Activated T-cell treated with anti-CD3 and anti-CD28 coated beads for 4 hours (primary cell): ENCODE measurements around the gene SBNO2.

Experiments
- DNase-seq: peaks from one replicate; pipeline ENCODE4 v3.0.0-alpha.2; 2020

SBNO2 gene

GRCh38 chr19:1153891-1154730 is 20.0 kb downstream of the SBNO2 start:
- no peak for DNase-seq

- DNase-seq = no peak
Measured at GRCh38 chr19:1151917-1152587, 22.0 kb downstream of the SBNO2 start.

- no peak for DNase-seq
Measured at GRCh38 chr19:1151037-1151724, 22.9 kb downstream of the SBNO2 start.

GRCh38 chr19:1150333-1151036 is 23.6 kb downstream of the SBNO2 start:
- no peak for DNase-seq

- no peak for DNase-seq
Measured at GRCh38 chr19:1149259-1150045, 24.6 kb downstream of the SBNO2 start.

GRCh38 chr19:1147934-1148549 is 26.0 kb downstream of the SBNO2 start:
- DNase-seq = no peak

GRCh38 chr19:1146858-1147780 is 26.9 kb downstream of the SBNO2 start:
- no peak for DNase-seq

GRCh38 chr19:1146412-1146699 is 27.7 kb downstream of the SBNO2 start:
- DNase-seq = no peak

- no peak for DNase-seq
Measured at GRCh38 chr19:1145635-1146411, 28.2 kb downstream of the SBNO2 start.

GRCh38 chr19:1144741-1145140 is 29.3 kb downstream of the SBNO2 start:
- DNase-seq = no peak

- DNase-seq = no peak
Measured at GRCh38 chr19:1143828-1144399, 30.2 kb downstream of the SBNO2 start.

- no peak for DNase-seq
Measured at GRCh38 chr19:1141944-1142343, 32.1 kb downstream of the SBNO2 start.

GRCh38 chr19:1140272-1141027 is 33.6 kb downstream of the SBNO2 start:
- DNase-seq = no peak

- DNase-seq = no peak
Measured at GRCh38 chr19:1139126-1139525, 34.9 kb downstream of the SBNO2 start.

- no peak for DNase-seq
Measured at GRCh38 chr19:1138121-1138520, 35.9 kb downstream of the SBNO2 start.

- DNase-seq = no peak
Measured at GRCh38 chr19:1136621-1137317, 37.3 kb downstream of the SBNO2 start.

GRCh38 chr19:1136201-1136600 is 37.9 kb downstream of the SBNO2 start:
- DNase-seq = no peak

- no peak for DNase-seq
Measured at GRCh38 chr19:1135454-1135853, 38.6 kb downstream of the SBNO2 start.
